Naive thymus-derived CD4-positive, alpha-beta T cell (primary cell): Measurements from ENCODE around the gene EYS. TPM values are rescaled to one million over a fixed set of nuclear protein-coding genes. Genes with fewer than 3 reads are reported as not detected.

Experiments used
- ATAC-seq: fragments of 150-1000 bp; cut with Tn5 transposase; 2 replicates; pipeline ENCODE4 v1.10.0; 2021; ENCODE audit warnings: mild to moderate bottlenecking, moderate library complexity
- CTCF ChIA-PET: fragments of 350-600 bp; sonication (Branson Sonifier 250); formaldehyde crosslinking; loops from one replicate; lab custom pipeline; 2021; ENCODE audit warnings: antibody characterized with exemption; lab: Charles Lee
- POLR2A ChIA-PET: fragments of 350-600 bp; sonication (Branson Sonifier 250); formaldehyde crosslinking; loops from one replicate; lab custom pipeline; 2021; ENCODE audit warnings: antibody characterized with exemption, inconsistent platforms; lab: Charles Lee
- DNase-seq, 9 donors: peaks; one replicate each; pipeline versions ENCODE4 v3.0.0 to v3.0.0-alpha.2; 2020 to 2022; ENCODE audit warnings: mixed read lengths in 1 of 9
- H3K27ac ChIP-seq: one replicate; pipeline ENCODE4 v1.7.0; 2013; ENCODE audit warnings: mild to moderate bottlenecking, low read depth, low read length, moderate library complexity
- H3K27me3 ChIP-seq, 2 donors: one replicate each; pipeline ENCODE4 v1.7.0; 2013; ENCODE audit warnings: low read length in 2 of 2, mild to moderate bottlenecking in 2 of 2, moderate library complexity in 2 of 2; ENCODE audit not compliant: control insufficient read depth in 2 of 2, insufficient read depth in 2 of 2
- H3K36me3 ChIP-seq, 3 experiments: 1 replicate in 2 of 3; 2 replicates in 1 of 3; pipeline ENCODE4 v1.7.0; 2013; ENCODE audit warnings: low read length in 3 of 3, mild to moderate bottlenecking in 3 of 3, moderate library complexity in 1 of 3; ENCODE audit not compliant: insufficient read depth in 3 of 3, control insufficient read depth in 2 of 3
- H3K4me1 ChIP-seq, 2 donors: one replicate each; pipeline ENCODE4 v1.7.0; 2013; ENCODE audit warnings: low read length in 2 of 2, mild to moderate bottlenecking in 2 of 2, moderate library complexity in 1 of 2; ENCODE audit not compliant: control insufficient read depth in 2 of 2, insufficient read depth in 2 of 2
- H3K4me3 ChIP-seq: 2 replicates; pipeline ENCODE4 v1.7.0; 2013; ENCODE audit warnings: mild to moderate bottlenecking, low read length
- H3K9me3 ChIP-seq, 3 experiments: 1 replicate in 2 of 3; 2 replicates in 1 of 3; pipeline ENCODE4 v1.7.0; 2013; ENCODE audit warnings: low read length in 3 of 3; ENCODE audit not compliant: control insufficient read depth in 2 of 3
- H3K27ac Mint-ChIP-seq, 9 donors: one replicate each; pipeline ENCODE4 v1.8.0; 2020 to 2022; ENCODE audit warnings: mixed read lengths in 9 of 9, mild to moderate bottlenecking in 8 of 9, moderate library complexity in 5 of 9, inconsistent platforms in 2 of 9
- H3K27me3 Mint-ChIP-seq, 5 donors: one replicate each; pipeline ENCODE4 v1.8.0; 2021 to 2022; ENCODE audit warnings: mixed read lengths in 5 of 5, mild to moderate bottlenecking in 1 of 5
- H3K36me3 Mint-ChIP-seq, 5 donors: one replicate each; pipeline ENCODE4 v1.8.0; 2020 to 2022; ENCODE audit warnings: mixed read lengths in 5 of 5, mild to moderate bottlenecking in 3 of 5, inconsistent platforms in 1 of 5
- H3K4me1 Mint-ChIP-seq, 7 donors: one replicate each; pipeline ENCODE4 v1.8.0; 2020 to 2022; ENCODE audit warnings: mixed read lengths in 7 of 7, mild to moderate bottlenecking in 3 of 7, inconsistent platforms in 1 of 7
- H3K4me3 Mint-ChIP-seq, 10 donors: one replicate each; pipeline ENCODE4 v1.8.0; 2020 to 2022; ENCODE audit warnings: mild to moderate bottlenecking in 10 of 10, mixed read lengths in 10 of 10, moderate library complexity in 6 of 10, inconsistent platforms in 2 of 10
- H3K9me3 Mint-ChIP-seq, 11 donors: one replicate each; pipeline ENCODE4 v1.8.0; 2020 to 2022; ENCODE audit warnings: mixed read lengths in 11 of 11, mild to moderate bottlenecking in 4 of 11, inconsistent platforms in 1 of 11, moderate library complexity in 1 of 11
- intact Hi-C, 2 donors: fragments of 100-400 bp; cut with micrococcal nuclease; formaldehyde crosslinking; loops; one replicate each; pipeline ENCODE4 v1.15.1; 2023
- polyA plus RNA-seq, 2 donors: library from polyadenylated mRNA; unstranded; fragments of 300-500 nt; fragmentation: Illumina TruSeq; gene quantifications; one replicate each; pipeline ENCODE4 v1.2.3, GENCODE V29; 2021
- total RNA-seq, 6 experiments: library from RNA in 5 of 6; stranded (reverse) in 5 of 6; gene quantifications; 1 replicate in 5 of 6; 2 replicates in 1 of 6; pipeline ENCODE4 v1.2.3 and lab custom pipeline; 2021 to 2026

The EYS gene
- total and polyA plus RNA-seq, 7 experiments from 2014 or later, result 0.07 to 0.21 (median 0.13) TPM; not detected in 4

- H3K27ac Mint-ChIP-seq, result no peak overlapping the region
- Histone ChIP-seq H3K9me3 (no peaks in the 10 kb centered on the region), H3K27me3 (no peaks in the 10 kb centered on the region), H3K4me1 (no peaks in the 10 kb centered on the region), H3K4me3 (no peak overlapping the region), H3K27ac (no peak overlapping the region), H3K36me3 (no peaks in the 10 kb centered on the region)
- ATAC-seq (no peak), DNase-seq (no peak)
- POLR2A ChIA-PET, result no interaction called here
- H3K4me1 Mint-ChIP-seq, result no peaks in the 10 kb centered on the region
- no peaks in the 10 kb centered on the region for H3K36me3 Mint-ChIP-seq
- intact Hi-C loops, result no loop called here
- peaks cover 0 to 10% (median 2%) of the 10 kb centered on the region in 11 donors for H3K9me3 Mint-ChIP-seq
- CTCF ChIA-PET, result no interaction called here
- no peaks in the 10 kb centered on the region for H3K27me3 Mint-ChIP-seq
- H3K4me3 Mint-ChIP-seq, result no peak overlapping the region
Observed at GRCh38 chr6:65081756-65082155, 625.3 kb downstream of the EYS start.

- H3K27ac Mint-ChIP-seq, result no peak overlapping the region
- no peak for DNase-seq
- peaks cover 0 to 16% (median 2%) of the 10 kb centered on the region in 11 donors for H3K9me3 Mint-ChIP-seq
- no peaks in the 10 kb centered on the region for H3K27me3 Mint-ChIP-seq
- H3K4me3 ChIP-seq, result no peak overlapping the region
- H3K27me3 ChIP-seq, result no peaks in the 10 kb centered on the region
- H3K4me1 ChIP-seq, result no peaks in the 10 kb centered on the region
- ATAC-seq, result no peak
- H3K36me3 Mint-ChIP-seq, result no peaks in the 10 kb centered on the region
- POLR2A ChIA-PET, result no interaction called here
- H3K9me3 ChIP-seq, result no peaks in the 10 kb centered on the region
- CTCF ChIA-PET, result no interaction called here
- intact Hi-C loops, result no loop called here
- no peak overlapping the region for H3K27ac ChIP-seq
- no peak overlapping the region for H3K4me3 Mint-ChIP-seq
- H3K4me1 Mint-ChIP-seq, result no peaks in the 10 kb centered on the region
- H3K36me3 ChIP-seq, result no peaks in the 10 kb centered on the region
Observed at GRCh38 chr6:65075705-65076230, 631.3 kb downstream of the EYS start.

- no peaks in the 10 kb centered on the region for H3K4me1 ChIP-seq
- no peak overlapping the region for H3K27ac ChIP-seq
- Mint-ChIP-seq H3K9me3 (peaks cover 3 to 26% (median 9%) of the 10 kb centered on the region in 11 donors), H3K4me3 (no peak overlapping the region), H3K4me1 (no peaks in the 10 kb centered on the region), H3K27ac (no peak overlapping the region), H3K36me3 (no peaks in the 10 kb centered on the region), H3K27me3 (no peaks in the 10 kb centered on the region)
- ChIA-PET CTCF (no interaction called here), POLR2A (no interaction called here)
- H3K27me3 ChIP-seq, result no peaks in the 10 kb centered on the region
- H3K4me3 ChIP-seq, result no peak overlapping the region
- H3K36me3 ChIP-seq, result no peaks in the 10 kb centered on the region
- no peaks in the 10 kb centered on the region for H3K9me3 ChIP-seq
- intact Hi-C loops, result no loop called here
- ATAC-seq, result no peak
- DNase-seq, result no peak
Observed at GRCh38 chr6:65072500-65072899, 634.5 kb downstream of the EYS start.

GRCh38 chr6:65071480-65071879, 635.5 kb downstream of the EYS start:
- Mint-ChIP-seq H3K27me3 (no peaks in the 10 kb centered on the region), H3K27ac (no peak overlapping the region), H3K4me1 (no peaks in the 10 kb centered on the region), H3K9me3 (peaks cover 3 to 26% (median 12%) of the 10 kb centered on the region in 11 donors), H3K36me3 (no peaks in the 10 kb centered on the region), H3K4me3 (no peak overlapping the region)
- CTCF ChIA-PET, result no interaction called here
- Histone ChIP-seq H3K27ac (no peak overlapping the region), H3K4me3 (no peak overlapping the region), H3K27me3 (no peaks in the 10 kb centered on the region), H3K9me3 (no peaks in the 10 kb centered on the region), H3K36me3 (no peaks in the 10 kb centered on the region), H3K4me1 (no peaks in the 10 kb centered on the region)
- no peak for ATAC-seq
- POLR2A ChIA-PET, result no interaction called here
- intact Hi-C loops, result no loop called here
- DNase-seq, result no peak

- H3K4me3 ChIP-seq, result no peak overlapping the region
- intact Hi-C loops, result no loop called here
- H3K9me3 ChIP-seq, result no peaks in the 10 kb centered on the region
- CTCF ChIA-PET, result no interaction called here
- no peak overlapping the region for H3K27ac ChIP-seq
- DNase-seq (no peak), ATAC-seq (no peak)
- Mint-ChIP-seq H3K9me3 (peaks cover 0 to 18% (median 5%) of the 10 kb centered on the region in 11 donors), H3K4me3 (no peak overlapping the region), H3K36me3 (no peaks in the 10 kb centered on the region), H3K27ac (no peak overlapping the region), H3K4me1 (no peaks in the 10 kb centered on the region), H3K27me3 (no peaks in the 10 kb centered on the region)
- H3K4me1 ChIP-seq, result no peaks in the 10 kb centered on the region
- H3K36me3 ChIP-seq, result no peaks in the 10 kb centered on the region
- no peaks in the 10 kb centered on the region for H3K27me3 ChIP-seq
- POLR2A ChIA-PET, result no interaction called here
Observed at GRCh38 chr6:65064844-65065243, 642.2 kb downstream of the EYS start.

GRCh38 chr6:65059568-65059967, 647.5 kb downstream of the EYS start:
- Mint-ChIP-seq H3K27ac (no peak overlapping the region), H3K9me3 (peaks cover 0 to 15% (median 3%) of the 10 kb centered on the region in 11 donors), H3K27me3 (no peaks in the 10 kb centered on the region), H3K36me3 (no peaks in the 10 kb centered on the region), H3K4me1 (no peaks in the 10 kb centered on the region), H3K4me3 (no peak overlapping the region)
- Histone ChIP-seq H3K4me3 (no peak overlapping the region), H3K9me3 (no peaks in the 10 kb centered on the region), H3K36me3 (no peaks in the 10 kb centered on the region), H3K27ac (no peak overlapping the region), H3K27me3 (no peaks in the 10 kb centered on the region), H3K4me1 (no peaks in the 10 kb centered on the region)
- intact Hi-C loops, result no loop called here
- ChIA-PET CTCF (no interaction called here), POLR2A (no interaction called here)
- DNase-seq (no peak), ATAC-seq (no peak)

GRCh38 chr6:65055545-65055944, 651.5 kb downstream of the EYS start:
- ATAC-seq, result no peak
- Mint-ChIP-seq H3K9me3 (peaks cover 0 to 13% (median 3%) of the 10 kb centered on the region in 11 donors), H3K27me3 (no peaks in the 10 kb centered on the region), H3K27ac (no peak overlapping the region), H3K36me3 (no peaks in the 10 kb centered on the region), H3K4me1 (no peaks in the 10 kb centered on the region), H3K4me3 (no peak overlapping the region)
- Histone ChIP-seq H3K27me3 (no peaks in the 10 kb centered on the region), H3K9me3 (no peaks in the 10 kb centered on the region), H3K27ac (no peak overlapping the region), H3K4me1 (no peaks in the 10 kb centered on the region), H3K4me3 (no peak overlapping the region), H3K36me3 (no peaks in the 10 kb centered on the region)
- intact Hi-C loops, result no loop called here
- DNase-seq, result no peak
- ChIA-PET CTCF (interaction anchor here (0.6 kb wide), 1 partner anchor 8 kb away, joined by 3 read pairs; no protein-coding TSS in a partner anchor), POLR2A (no interaction called here)
